ENCODE results near the gene MCCD1.
A peak's percentile ranks its signal among the peaks of the same experiment; 100 is the strongest.

Gene MCCD1

GRCh38 chr6:31528307-31528777 is 420 bp upstream of the MCCD1 start (continued):
- TF ChIP-seq ZNF704 (tag by site-specific recombination; IDR thresholded peaks at IDR 0.05) = no peak
- peak; percentile 97 for TF ChIP-seq ZNF600 (tag by site-specific recombination; IDR thresholded peaks at IDR 0.05)
- TF ChIP-seq ZNF157 (tag by site-specific recombination; IDR thresholded peaks at IDR 0.05) = no peak
- no peak for TF ChIP-seq GLI4 (tag by site-specific recombination; IDR thresholded peaks at IDR 0.05)
- no peak for TF ChIP-seq ZNF366 (tag by site-specific recombination; conservative IDR thresholded peaks at IDR 0.05)
- TF ChIP-seq PRDM10 (tag by site-specific recombination; IDR thresholded peaks at IDR 0.05) = peak; percentile 33
- no peak for TF ChIP-seq SCRT1 (tag by site-specific recombination; IDR thresholded peaks at IDR 0.05; ENCODE audit: borderline replicate concordance)
- peak; percentile 14; the same call in 1 of the 2 replicates for TF ChIP-seq KLF10 (tag by site-specific recombination; IDR thresholded peaks at IDR 0.05)
- no peak for TF ChIP-seq ZNF302 (tag by site-specific recombination; IDR thresholded peaks at IDR 0.05; ENCODE audit: low read depth)

- H3K4me1 ChIP-seq (ENCODE audit: control insufficient read depth, insufficient read depth, low read length) = peaks cover 3% of the 10 kb centered on the region
- CTCF ChIA-PET = interaction anchor here (0.6 to 2.7 kb wide), 7 partner anchors 12 to 70 kb away, joined by 3 to 26 read pairs (median 4); partner anchors contain the start of gene DDX39B
- POLR2A ChIA-PET = interaction anchor here (0.6 to 6.3 kb wide), 14 partner anchors 9 to 656 kb away, joined by 3 to 112 read pairs (median 6); partner anchors contain the start of genes C6orf47, DDX39B, HSPA1A and HSPA1B
- no peaks in the 10 kb centered on the region for H3K9me3 ChIP-seq (ENCODE audit: control insufficient read depth, insufficient read depth, low read depth, low read length)
- peaks cover 42 to 56% of the 10 kb centered on the region in 2 experiments for H3K36me3 ChIP-seq (ENCODE audit: control insufficient read depth in 2 of 2, insufficient read depth in 1 of 2, low read length in 2 of 2)
- H3K4me3 ChIP-seq (ENCODE audit: low read depth, low read length) = no peak overlapping the region
- no peak overlapping the region for H3K27ac ChIP-seq (ENCODE audit: extremely low read depth, low read depth, low read length)
- TF ChIP-seq ZNF302 (tag by site-specific recombination; IDR thresholded peaks at IDR 0.05; ENCODE audit: low read depth) = no peak
- peak; percentile 52; the same call in 1 of the 2 replicates for TF ChIP-seq IKZF3 (tag by site-specific recombination; IDR thresholded peaks at IDR 0.05)
- TF ChIP-seq ZBTB6 (tag by site-specific recombination; IDR thresholded peaks at IDR 0.05) = no peak
- peak; percentile 11; the same call in 1 of the 2 replicates for TF ChIP-seq ZNF600 (tag by site-specific recombination; IDR thresholded peaks at IDR 0.05)
- TF ChIP-seq SETDB1 (IDR thresholded peaks at IDR 0.05; ENCODE audit: insufficient read length, low read length) = no peak
- TF ChIP-seq ZFP69B (tag by site-specific recombination; IDR thresholded peaks at IDR 0.05) = peak; percentile 86
- peak; percentile 8; the same call in 1 of the 2 replicates for TF ChIP-seq ZSCAN30 (tag by site-specific recombination; IDR thresholded peaks at IDR 0.05)
- TF ChIP-seq ZNF311 (tag by site-specific recombination; IDR thresholded peaks at IDR 0.05; ENCODE audit: borderline replicate concordance) = no peak
- TF ChIP-seq ZNF488 (tag by site-specific recombination; IDR thresholded peaks at IDR 0.05) = no peak
- no peak for TF ChIP-seq ZNF211 (tag by site-specific recombination; IDR thresholded peaks at IDR 0.05; ENCODE audit: low read depth)
- no peak for TF ChIP-seq ZNF639 (tag by site-specific recombination; IDR thresholded peaks at IDR 0.05)
- no peak for TF ChIP-seq ZNF768 (tag by site-specific recombination; IDR thresholded peaks at IDR 0.05)
- 0 out of 2 replicates have a peak, but pooled peaks have one; percentile 46 for TF ChIP-seq ZNF2 (tag by site-specific recombination; IDR thresholded peaks at IDR 0.05)
- 0 out of 2 replicates have a peak, but pooled peaks have one; percentile 19 for TF ChIP-seq HIC1 (tag by site-specific recombination; IDR thresholded peaks at IDR 0.05)
- no peak for TF ChIP-seq ZBTB20 (tag by site-specific recombination; IDR thresholded peaks at IDR 0.05)
- peak; percentile 68 for TF ChIP-seq ZEB2 (tag by site-specific recombination; IDR thresholded peaks at IDR 0.05)
Measured at GRCh38 chr6:31529329-31530150, 778 bp downstream of the MCCD1 start.
